ENCODE data around the gene CARNS1.

CARNS1 gene

DNA sequence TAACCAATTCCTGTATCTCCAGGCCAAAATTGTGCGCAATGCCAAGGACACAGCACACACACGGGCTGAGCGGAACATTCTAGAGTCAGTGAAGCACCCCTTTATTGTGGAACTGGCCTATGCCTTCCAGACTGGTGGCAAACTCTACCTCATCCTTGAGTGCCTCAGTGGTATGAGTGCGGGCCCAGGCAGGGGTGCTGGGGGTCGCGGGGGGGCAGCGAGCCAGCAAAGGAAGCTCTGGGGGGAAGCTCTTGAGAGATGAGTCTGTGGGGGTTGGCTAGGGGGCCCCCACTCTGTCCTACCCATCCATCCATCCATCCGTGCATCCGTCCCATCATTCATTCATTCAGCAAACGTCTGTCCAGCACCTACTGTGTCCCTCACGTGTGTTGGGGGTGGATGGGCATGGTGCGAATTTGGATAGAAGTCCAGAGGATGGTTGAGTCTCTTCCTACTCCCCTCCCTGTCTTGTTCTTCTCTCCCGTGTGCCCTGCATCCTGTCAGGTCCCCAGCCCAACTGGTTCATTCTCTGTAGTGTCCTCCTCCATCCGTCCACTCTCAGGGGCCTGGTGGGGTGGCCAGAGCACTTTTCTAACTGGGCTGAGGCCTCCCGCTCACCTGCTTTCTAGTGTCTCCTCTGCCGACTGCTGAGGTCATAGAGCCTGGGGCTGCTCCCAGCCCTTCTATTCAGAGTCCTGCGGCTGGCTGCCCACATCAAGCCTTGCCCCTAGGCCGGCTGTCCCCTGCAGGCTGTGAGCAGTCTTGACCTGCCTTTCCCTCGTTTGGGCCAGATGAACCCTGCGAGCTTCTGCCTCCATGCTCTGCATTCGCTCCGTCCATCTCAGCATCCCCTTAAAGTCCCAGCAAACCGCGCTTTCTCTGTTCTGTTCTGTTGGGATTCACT lies 16.1 kb downstream of the CARNS1 start:
- TF ChIP-seq SNAI2 (CRISPR knock-in tag; IDR thresholded peaks at IDR 0.05) (no peak), ZFP30 (CRISPR knock-in tag; IDR thresholded peaks at IDR 0.05) (no peak), ISL1 (CRISPR knock-in tag; IDR thresholded peaks at IDR 0.05) (no peak), CSDC2 (CRISPR knock-in tag; IDR thresholded peaks at IDR 0.05) (no peak), PPARA (CRISPR knock-in tag; IDR thresholded peaks at IDR 0.05; ENCODE audit: borderline replicate concordance) (no peak), ZNF565 (CRISPR knock-in tag; conservative IDR thresholded peaks at IDR 0.05; ENCODE audit: low read depth) (no peak), GLIS3 (CRISPR knock-in tag; IDR thresholded peaks at IDR 0.05) (no peak), ZFP3 (CRISPR knock-in tag; IDR thresholded peaks at IDR 0.05) (no peak), RARB (CRISPR knock-in tag; IDR thresholded peaks at IDR 0.05) (no peak), ESRRG (CRISPR knock-in tag; IDR thresholded peaks at IDR 0.05) (no peak), BACH2 (CRISPR knock-in tag; IDR thresholded peaks at IDR 0.05; ENCODE audit: borderline replicate concordance) (no peak), PATZ1 (CRISPR knock-in tag; IDR thresholded peaks at IDR 0.05; ENCODE audit: borderline replicate concordance) (no peak), TCF4 (CRISPR knock-in tag; IDR thresholded peaks at IDR 0.05; ENCODE audit: borderline replicate concordance) (no peak), OSR1 (CRISPR knock-in tag; IDR thresholded peaks at IDR 0.05) (no peak), ARNTL (CRISPR knock-in tag; IDR thresholded peaks at IDR 0.05; ENCODE audit: borderline replicate concordance, low read depth) (no peak), ZC3H10 (CRISPR knock-in tag; IDR thresholded peaks at IDR 0.05) (no peak), TSHZ2 (CRISPR knock-in tag; IDR thresholded peaks at IDR 0.05) (no peak)
- TF ChIP-seq, protein P1, sequence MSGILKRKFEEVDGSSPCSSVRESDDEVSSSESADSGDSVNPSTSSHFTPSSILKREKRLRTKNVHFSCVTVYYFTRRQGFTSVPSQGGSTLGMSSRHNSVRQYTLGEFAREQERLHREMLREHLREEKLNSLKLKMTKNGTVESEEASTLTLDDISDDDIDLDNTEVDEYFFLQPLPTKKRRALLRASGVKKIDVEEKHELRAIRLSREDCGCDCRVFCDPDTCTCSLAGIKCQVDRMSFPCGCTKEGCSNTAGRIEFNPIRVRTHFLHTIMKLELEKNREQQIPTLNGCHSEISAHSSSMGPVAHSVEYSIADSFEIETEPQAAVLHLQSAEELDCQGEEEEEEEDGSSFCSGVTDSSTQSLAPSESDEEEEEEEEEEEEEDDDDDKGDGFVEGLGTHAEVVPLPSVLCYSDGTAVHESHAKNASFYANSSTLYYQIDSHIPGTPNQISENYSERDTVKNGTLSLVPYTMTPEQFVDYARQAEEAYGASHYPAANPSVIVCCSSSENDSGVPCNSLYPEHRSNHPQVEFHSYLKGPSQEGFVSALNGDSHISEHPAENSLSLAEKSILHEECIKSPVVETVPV (CRISPR knock-in tag; IDR thresholded peaks at IDR 0.05): no peak
- TF ChIP-seq, protein P2, sequence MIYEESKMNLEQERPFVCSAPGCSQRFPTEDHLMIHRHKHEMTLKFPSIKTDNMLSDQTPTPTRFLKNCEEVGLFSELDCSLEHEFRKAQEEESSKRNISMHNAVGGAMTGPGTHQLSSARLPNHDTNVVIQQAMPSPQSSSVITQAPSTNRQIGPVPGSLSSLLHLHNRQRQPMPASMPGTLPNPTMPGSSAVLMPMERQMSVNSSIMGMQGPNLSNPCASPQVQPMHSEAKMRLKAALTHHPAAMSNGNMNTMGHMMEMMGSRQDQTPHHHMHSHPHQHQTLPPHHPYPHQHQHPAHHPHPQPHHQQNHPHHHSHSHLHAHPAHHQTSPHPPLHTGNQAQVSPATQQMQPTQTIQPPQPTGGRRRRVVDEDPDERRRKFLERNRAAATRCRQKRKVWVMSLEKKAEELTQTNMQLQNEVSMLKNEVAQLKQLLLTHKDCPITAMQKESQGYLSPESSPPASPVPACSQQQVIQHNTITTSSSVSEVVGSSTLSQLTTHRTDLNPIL (CRISPR knock-in tag; IDR thresholded peaks at IDR 0.05; ENCODE audit: low read depth): no peak
- ATAC-seq: no peak

- no peak for ATAC-seq
- no peak for TF ChIP-seq ZNF70 (CRISPR knock-in tag; IDR thresholded peaks at IDR 0.05)
- TF ChIP-seq TSHZ2 (CRISPR knock-in tag; IDR thresholded peaks at IDR 0.05): no peak
- TF ChIP-seq, protein P3, sequence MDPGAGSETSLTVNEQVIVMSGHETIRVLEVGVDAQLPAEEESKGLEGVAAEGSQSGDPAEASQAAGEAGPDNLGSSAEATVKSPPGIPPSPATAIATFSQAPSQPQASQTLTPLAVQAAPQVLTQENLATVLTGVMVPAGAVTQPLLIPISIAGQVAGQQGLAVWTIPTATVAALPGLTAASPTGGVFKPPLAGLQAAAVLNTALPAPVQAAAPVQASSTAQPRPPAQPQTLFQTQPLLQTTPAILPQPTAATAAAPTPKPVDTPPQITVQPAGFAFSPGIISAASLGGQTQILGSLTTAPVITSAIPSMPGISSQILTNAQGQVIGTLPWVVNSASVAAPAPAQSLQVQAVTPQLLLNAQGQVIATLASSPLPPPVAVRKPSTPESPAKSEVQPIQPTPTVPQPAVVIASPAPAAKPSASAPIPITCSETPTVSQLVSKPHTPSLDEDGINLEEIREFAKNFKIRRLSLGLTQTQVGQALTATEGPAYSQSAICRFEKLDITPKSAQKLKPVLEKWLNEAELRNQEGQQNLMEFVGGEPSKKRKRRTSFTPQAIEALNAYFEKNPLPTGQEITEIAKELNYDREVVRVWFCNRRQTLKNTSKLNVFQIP (CRISPR knock-in tag; IDR thresholded peaks at IDR 0.05; ENCODE audit: borderline replicate concordance, low read depth): no peak
- TF ChIP-seq CSDC2 (CRISPR knock-in tag; IDR thresholded peaks at IDR 0.05): no peak
- TF ChIP-seq, protein P1 (CRISPR knock-in tag; IDR thresholded peaks at IDR 0.05): no peak
- TF ChIP-seq ZC3H10 (CRISPR knock-in tag; IDR thresholded peaks at IDR 0.05): no peak
- TF ChIP-seq ARNTL (CRISPR knock-in tag; IDR thresholded peaks at IDR 0.05; ENCODE audit: borderline replicate concordance, low read depth): no peak
- TF ChIP-seq TCF4 (CRISPR knock-in tag; IDR thresholded peaks at IDR 0.05; ENCODE audit: borderline replicate concordance): no peak
- TF ChIP-seq GLIS3 (CRISPR knock-in tag; IDR thresholded peaks at IDR 0.05): no peak
Measured at GRCh38 chr11:67432655-67433349, 17.3 kb downstream of the CARNS1 start.

All from SK-N-SH treated with all-trans-retinoic acid at 6 μM for 48 hours (cell line).